GM18502 (cell line): Measurements from ENCODE around the gene TPBG.
"Not testable (repeated sequence)": the region's sequence is repeated elsewhere in the genome, so short reads cannot be mapped to it uniquely, and the experiment has no call there.

Experiments used
- ATAC-seq: cut with Tn5 transposase; IDR thresholded peaks from one replicate; pipeline ENCODE4 v1.9.1; 2021; ENCODE audit warnings: mild to moderate bottlenecking; ENCODE audit not compliant: unreplicated experiment, poor library complexity

Gene TPBG

GRCh38 chr6:82372656-82373055, 9.0 kb downstream of the TPBG start:
- no peak for ATAC-seq

- ATAC-seq, result no peak
These were observed 10.9 kb downstream of the TPBG start for GRCh38 chr6:82374516-82374915.

- ATAC-seq, result no peak
These were observed 13.0 kb downstream of the TPBG start for GRCh38 chr6:82376636-82377035.

GRCh38 chr6:82380566-82381185, 17.1 kb downstream of the TPBG start:
- no peak for ATAC-seq

GRCh38 chr6:82381278-82381677, 17.7 kb downstream of the TPBG start:
- peak; percentile 86 for ATAC-seq

- ATAC-seq, result peak; percentile 41
These were observed 21.5 kb downstream of the TPBG start for GRCh38 chr6:82385102-82385501.

GRCh38 chr6:82385546-82385945, 21.9 kb downstream of the TPBG start:
- peak; percentile 1 for ATAC-seq

- no peak for ATAC-seq
These were observed 22.3 kb downstream of the TPBG start for GRCh38 chr6:82385961-82386360.

- not testable (repeated sequence) for ATAC-seq
These were observed 31.2 kb downstream of the TPBG start for GRCh38 chr6:82394770-82395169.

GRCh38 chr6:82396964-82397751, 33.5 kb downstream of the TPBG start:
- peak; percentile 84 for ATAC-seq

- no peak for ATAC-seq
These were observed 34.5 kb downstream of the TPBG start for GRCh38 chr6:82397962-82398692.

- ATAC-seq, result peak; percentile 74
These were observed 45.4 kb downstream of the TPBG start for GRCh38 chr6:82408952-82409431.

- ATAC-seq, result no peak
These were observed 46.6 kb downstream of the TPBG start for GRCh38 chr6:82410151-82410648.

- ATAC-seq, result no peak
These were observed 50.3 kb downstream of the TPBG start for GRCh38 chr6:82413868-82414267.

GRCh38 chr6:82415820-82416219, 52.2 kb downstream of the TPBG start:
- ATAC-seq, result no peak

- no peak for ATAC-seq
These were observed 52.7 kb downstream of the TPBG start for GRCh38 chr6:82416346-82416745.
